NCI-H69 (cell line): ENCODE results near the gene PLCZ1.
A peak's percentile ranks its signal among the peaks of the same experiment; 100 is the strongest.
"Not testable (repeated sequence)": the region's sequence is repeated elsewhere in the genome, so short reads cannot be mapped to it uniquely, and the experiment has no call there.

Experiments used
- DNase-seq: peaks from one replicate; lab custom pipeline; 2025; lab: John Stamatoyannopoulos, UW

Gene PLCZ1

GRCh38 chr12:18737819-18738218, at the start of gene PLCZ1, which contains the start of gene CAPZA3:
TSS of gene PLCZ1 (minus strand) at chr12:18738012. CDS start at chr12:18737371, 641 bp downstream.
TSS of gene CAPZA3 (plus strand) at chr12:18738119. CDS start at chr12:18738269, 150 bp downstream.
- no peak for DNase-seq

GRCh38 chr12:18785465-18785864, 47.7 kb upstream of the PLCZ1 start:
- peak; percentile 0 for DNase-seq

GRCh38 chr12:18782827-18783226, 45.0 kb upstream of the PLCZ1 start:
- no peak for DNase-seq

GRCh38 chr12:18766479-18766878, 28.7 kb upstream of the PLCZ1 start:
- DNase-seq, result not testable (repeated sequence)

GRCh38 chr12:18755341-18755740, 17.5 kb upstream of the PLCZ1 start:
- DNase-seq, result no peak

- DNase-seq, result no peak
Observed at GRCh38 chr12:18754124-18754707, 16.4 kb upstream of the PLCZ1 start.

GRCh38 chr12:18753481-18754123, 15.8 kb upstream of the PLCZ1 start:
- DNase-seq, result no peak

GRCh38 chr12:18752947-18753346, 15.1 kb upstream of the PLCZ1 start:
- no peak for DNase-seq

- DNase-seq, result no peak
Observed at GRCh38 chr12:18752280-18752920, 14.6 kb upstream of the PLCZ1 start.

GRCh38 chr12:18751866-18752265, 14.1 kb upstream of the PLCZ1 start:
- no peak for DNase-seq

- no peak for DNase-seq
Observed at GRCh38 chr12:18750085-18750484, 12.3 kb upstream of the PLCZ1 start.

- DNase-seq, result no peak
Observed at GRCh38 chr12:18749386-18749957, 11.7 kb upstream of the PLCZ1 start.

GRCh38 chr12:18747895-18748294, 10.1 kb upstream of the PLCZ1 start:
- no peak for DNase-seq

- no peak for DNase-seq
Observed at GRCh38 chr12:18731156-18731555, 6.7 kb downstream of the PLCZ1 start.

GRCh38 chr12:18723752-18724151, 14.1 kb downstream of the PLCZ1 start:
- no peak for DNase-seq

- no peak for DNase-seq
Observed at GRCh38 chr12:18721452-18721851, 16.4 kb downstream of the PLCZ1 start.

- DNase-seq, result no peak
Observed at GRCh38 chr12:18720690-18721089, 17.1 kb downstream of the PLCZ1 start.

- no peak for DNase-seq
Observed at GRCh38 chr12:18719922-18720510, 17.8 kb downstream of the PLCZ1 start.

- DNase-seq, result no peak
Observed at GRCh38 chr12:18718462-18718861, 19.4 kb downstream of the PLCZ1 start.

GRCh38 chr12:18716236-18716635, 21.6 kb downstream of the PLCZ1 start:
- DNase-seq, result no peak

GRCh38 chr12:18706798-18707197, 31.0 kb downstream of the PLCZ1 start:
- DNase-seq, result no peak

- no peak for DNase-seq
Observed at GRCh38 chr12:18703911-18704310, 33.9 kb downstream of the PLCZ1 start.

GRCh38 chr12:18703321-18703720, 34.5 kb downstream of the PLCZ1 start:
- no peak for DNase-seq
